ENCODE data around the gene POLG. TPM values are rescaled to one million over a fixed set of nuclear protein-coding genes. Genes with fewer than 3 reads are reported as not detected.

Gene POLG
- total RNA-seq, 1 donor from 2014 or later, result 69.1 TPM

DNA sequence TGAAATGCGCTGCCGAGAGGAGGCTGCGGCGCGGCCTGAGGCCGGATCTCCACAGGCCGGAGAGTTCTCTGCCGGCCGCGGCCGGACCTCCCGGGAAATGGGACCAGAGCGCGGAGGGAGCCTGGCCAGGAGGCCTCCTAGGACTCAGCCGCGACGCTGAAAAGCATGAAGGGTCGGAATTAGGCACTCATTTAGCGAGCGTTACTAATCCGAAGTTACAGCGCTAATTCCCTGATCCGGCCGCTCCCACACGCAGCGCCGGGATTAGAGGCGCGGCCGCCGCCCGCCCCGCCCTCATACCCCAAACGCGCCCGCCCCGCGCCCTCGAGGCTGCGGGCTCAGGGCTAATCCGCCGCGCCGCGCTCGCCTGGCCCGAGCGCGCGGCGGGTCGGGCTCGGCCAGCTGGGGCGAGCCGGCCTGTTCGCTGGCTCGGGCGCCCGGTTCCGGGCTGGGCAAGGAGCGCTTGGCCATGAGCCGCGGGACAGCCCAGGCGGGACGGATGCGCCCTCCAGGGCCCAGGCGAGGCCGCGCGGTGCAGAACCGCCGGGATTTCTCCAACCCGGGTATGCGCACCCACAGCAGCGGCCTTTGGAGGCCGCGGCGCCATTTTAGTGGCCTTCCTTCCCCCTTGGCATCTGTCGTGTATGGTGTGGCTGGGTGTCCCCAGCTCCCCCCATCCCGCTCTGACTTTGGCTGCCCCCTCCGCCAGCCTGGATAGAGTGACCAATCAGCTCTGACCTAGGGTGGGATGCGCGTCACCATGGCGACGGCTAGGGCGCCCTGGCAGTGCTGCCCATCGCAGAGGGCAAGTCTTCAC lies 36.8 kb upstream of the POLG start:
- H3K27me3 ChIP-seq, result peaks cover 27% of the 10 kb centered on the region
- H3K4me1 ChIP-seq, result peaks cover 6 to 14% of the 10 kb centered on the region in 2 donors
- TF ChIP-seq CTCF (IDR thresholded peaks at IDR 0.05), result no peak
- peak overlapping the region; percentile 44 to 51 for H3K4me3 ChIP-seq
- H3K9me3 ChIP-seq, result no peaks in the 10 kb centered on the region
- DNase-seq (ENCODE audit: low spot score in 2 of 2), result no peak
- H3K36me3 ChIP-seq, result no peaks in the 10 kb centered on the region
- intact Hi-C loops (cut with DNase I), result no loop called here
- no peak overlapping the region for H3K27ac ChIP-seq

- TF ChIP-seq CTCF (IDR thresholded peaks at IDR 0.05), result no peak
- intact Hi-C loops (cut with DNase I), result no loop called here
- DNase-seq (ENCODE audit: low spot score in 2 of 2), result no peak
- peaks cover 28% of the 10 kb centered on the region for H3K27me3 ChIP-seq
- H3K4me3 ChIP-seq, result peak overlapping the region; percentile 44 to 51
- H3K9me3 ChIP-seq, result no peaks in the 10 kb centered on the region
- H3K27ac ChIP-seq, result no peak overlapping the region
- no peaks in the 10 kb centered on the region for H3K36me3 ChIP-seq
- peaks cover 6 to 14% of the 10 kb centered on the region in 2 donors for H3K4me1 ChIP-seq
These were observed 36.3 kb upstream of the POLG start for GRCh38 chr15:89370978-89371227.

DNA sequence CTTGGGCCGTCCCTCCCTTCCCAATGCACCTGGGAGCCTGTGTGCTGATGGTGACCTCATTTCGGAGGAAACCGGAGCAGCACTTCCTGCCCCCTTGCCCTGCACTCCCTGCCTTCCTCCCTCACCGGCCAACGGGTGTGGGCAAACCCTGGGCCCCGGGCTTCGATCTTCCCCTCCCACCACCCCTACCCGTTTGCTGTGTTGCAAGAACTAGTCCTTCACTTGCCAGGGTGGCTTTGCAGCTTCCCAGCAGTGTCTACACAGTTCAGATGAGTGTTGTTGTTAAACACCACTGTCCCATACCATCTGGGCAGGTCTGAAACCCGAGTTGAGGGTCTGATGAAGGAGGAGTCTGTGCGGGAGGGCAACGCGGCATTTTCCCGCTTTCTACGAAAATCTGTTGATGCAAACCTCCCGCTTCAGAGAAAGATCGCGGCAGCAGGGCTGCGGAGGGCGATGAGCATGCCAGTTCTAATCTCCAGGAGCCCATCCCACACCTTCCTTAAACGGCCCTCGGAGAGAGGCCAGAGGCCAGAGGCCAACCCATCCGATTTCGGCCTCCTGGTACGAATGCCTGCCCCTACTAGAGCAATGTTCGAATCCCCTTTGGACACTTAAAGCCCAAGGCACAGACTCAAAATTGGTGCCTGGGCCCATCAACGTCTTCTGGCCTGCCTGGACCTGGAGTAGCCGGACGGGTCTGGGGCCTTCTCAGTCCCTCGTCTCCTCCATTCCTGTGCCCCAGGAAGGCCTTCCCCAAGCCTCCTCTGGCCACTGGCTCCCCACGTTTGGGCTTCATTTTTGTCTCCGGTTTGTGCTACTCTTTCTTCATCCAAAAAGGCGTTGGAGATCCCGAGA lies 35.7 kb upstream of the POLG start:
- peaks cover 6 to 14% of the 10 kb centered on the region in 2 donors for H3K4me1 ChIP-seq
- H3K36me3 ChIP-seq, result no peaks in the 10 kb centered on the region
- no peak overlapping the region for H3K27ac ChIP-seq
- peaks cover 34% of the 10 kb centered on the region for H3K27me3 ChIP-seq
- no peaks in the 10 kb centered on the region for H3K9me3 ChIP-seq
- intact Hi-C loops (cut with DNase I), result no loop called here
- DNase-seq (ENCODE audit: low spot score in 2 of 2), result no peak
- H3K4me3 ChIP-seq, result peak overlapping the region in 1 of 2 donors; percentile 51
- no peak for TF ChIP-seq CTCF (IDR thresholded peaks at IDR 0.05)

GRCh38 chr15:89369341-89369947 lies 34.8 kb upstream of the POLG start:
- Histone ChIP-seq H3K9me3 (no peaks in the 10 kb centered on the region), H3K4me3 (no peak overlapping the region), H3K27me3 (peaks cover 34% of the 10 kb centered on the region), H3K36me3 (no peaks in the 10 kb centered on the region), H3K27ac (no peak overlapping the region), H3K4me1 (peaks cover 6 to 14% of the 10 kb centered on the region in 2 donors)
- no peak for DNase-seq (ENCODE audit: low spot score in 2 of 2)
- intact Hi-C loops (cut with DNase I), result no loop called here
- TF ChIP-seq CTCF (IDR thresholded peaks at IDR 0.05), result no peak

- peaks cover 41% of the 10 kb centered on the region for H3K27me3 ChIP-seq
- intact Hi-C loops (cut with DNase I), result no loop called here
These were observed 34.1 kb upstream of the POLG start for GRCh38 chr15:89368566-89369223.

More at GRCh38 chr15:89368566-89369223, 34.1 kb upstream of the POLG start:
- Histone ChIP-seq H3K36me3 (no peaks in the 10 kb centered on the region), H3K9me3 (no peaks in the 10 kb centered on the region), H3K4me1 (peaks cover 6 to 14% of the 10 kb centered on the region in 2 donors), H3K27ac (no peak overlapping the region), H3K4me3 (no peak overlapping the region)
- no peak for DNase-seq (ENCODE audit: low spot score in 2 of 2)
- no peak for TF ChIP-seq CTCF (IDR thresholded peaks at IDR 0.05)

Data from ascending aorta (tissue), 2 donors.